DND-41 (cell line): ENCODE results near the gene KIRREL3.

Source experiments
- ATAC-seq: fragments of 200-7000 bp; cut with Tn5 transposase; 3 replicates; pipeline ENCODE4 v1.9.1; 2021; ENCODE audit warnings: low read depth; ENCODE audit not compliant: insufficient read depth
- DNase-seq: peaks from one replicate; pipeline ENCODE4 v3.0.0-alpha.2; 2020
- H2AFZ ChIP-seq: 2 replicates; pipeline ENCODE4 v1.6.0; 2012; ENCODE audit warnings: low read depth, low read length
- H3K27ac ChIP-seq: 2 replicates; pipeline ENCODE4 v1.5.1; 2012; ENCODE audit warnings: low read length, inconsistent platforms
- H3K27me3 ChIP-seq: fragments of 200-600 bp; sonication (generic); 2 replicates; pipeline ENCODE4 v1.6.0; 2012; ENCODE audit warnings: low read length, mild to moderate bottlenecking, inconsistent platforms; ENCODE audit not compliant: insufficient read depth, poor library complexity
- H3K36me3 ChIP-seq: 2 replicates; pipeline ENCODE4 v1.5.1; 2012; ENCODE audit warnings: low read length, inconsistent platforms; ENCODE audit not compliant: insufficient read depth
- H3K4me1 ChIP-seq: 2 replicates; pipeline ENCODE4 v1.5.1; 2012; ENCODE audit warnings: mild to moderate bottlenecking, low read length; ENCODE audit not compliant: insufficient read depth
- H3K4me2 ChIP-seq: 2 replicates; pipeline ENCODE4 v1.6.0; 2012; ENCODE audit warnings: mild to moderate bottlenecking, moderate library complexity, low read length, inconsistent platforms; ENCODE audit not compliant: insufficient read depth
- H3K4me3 ChIP-seq, 2 experiments: fragments of 200-600 bp in 1 of 2; shearing (Covaris generic) in 1 of 2; 2 replicates each; pipeline ENCODE4 v1.5.1; 2012 to 2016; ENCODE audit warnings: inconsistent platforms in 2 of 2, low read length in 2 of 2, mild to moderate bottlenecking in 2 of 2, low read depth in 1 of 2, moderate library complexity in 1 of 2
- H3K79me2 ChIP-seq: 2 replicates; pipeline ENCODE4 v1.6.0; 2012; ENCODE audit warnings: low read length, inconsistent platforms; ENCODE audit not compliant: insufficient read depth
- H3K9ac ChIP-seq: 2 replicates; pipeline ENCODE4 v1.6.0; 2012; ENCODE audit warnings: low read depth, mild to moderate bottlenecking, inconsistent platforms, low read length, moderate library complexity
- H3K9me3 ChIP-seq: 2 replicates; pipeline ENCODE4 v1.5.1; 2012; ENCODE audit warnings: low read length, moderate library complexity, mild to moderate bottlenecking, inconsistent platforms; ENCODE audit not compliant: insufficient read depth, severe bottlenecking
- H4K20me1 ChIP-seq: 2 replicates; pipeline ENCODE4 v1.6.0; 2012; ENCODE audit warnings: low read length; ENCODE audit not compliant: insufficient read depth
- EZH2 ChIP-seq: IDR thresholded peaks from 3 replicates; pipeline ENCODE4 v1.6.1; 2012; ENCODE audit warnings: borderline replicate concordance, low read depth, mild to moderate bottlenecking, moderate library complexity, low read length, inconsistent platforms; ENCODE audit not compliant: severe bottlenecking
- TF ChIP-seq, protein P1 (sequence below): IDR thresholded peaks from 2 replicates; pipeline ENCODE4 v1.5.1; 2012; ENCODE audit warnings: borderline replicate concordance, low read length, moderate library complexity, mild to moderate bottlenecking; ENCODE audit not compliant: poor library complexity, severe bottlenecking; ENCODE audit errors: extremely low read depth

The KIRREL3 gene

DNA sequence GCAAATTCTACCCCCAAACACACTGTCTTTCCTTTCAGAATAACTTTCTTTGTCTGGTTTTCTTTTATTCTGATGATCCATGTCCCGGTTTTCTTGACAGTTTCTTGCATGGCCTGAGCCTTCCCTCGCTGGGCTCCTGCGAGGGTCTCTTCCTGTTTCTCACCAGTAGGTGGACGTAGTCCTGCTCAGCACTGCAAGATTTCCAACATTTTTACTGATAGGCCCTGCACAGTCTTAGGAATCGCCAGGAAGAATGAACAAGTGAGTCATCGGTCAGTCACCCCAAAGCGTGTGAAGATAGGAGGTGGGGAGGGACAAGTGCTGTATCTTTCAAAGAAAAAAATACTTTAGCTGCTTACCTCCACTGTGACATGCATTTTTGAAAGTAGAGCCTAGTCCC lies 16.9 kb upstream of the KIRREL3 start:
- TF ChIP-seq EZH2 = no peak
- TF ChIP-seq, protein P1, sequence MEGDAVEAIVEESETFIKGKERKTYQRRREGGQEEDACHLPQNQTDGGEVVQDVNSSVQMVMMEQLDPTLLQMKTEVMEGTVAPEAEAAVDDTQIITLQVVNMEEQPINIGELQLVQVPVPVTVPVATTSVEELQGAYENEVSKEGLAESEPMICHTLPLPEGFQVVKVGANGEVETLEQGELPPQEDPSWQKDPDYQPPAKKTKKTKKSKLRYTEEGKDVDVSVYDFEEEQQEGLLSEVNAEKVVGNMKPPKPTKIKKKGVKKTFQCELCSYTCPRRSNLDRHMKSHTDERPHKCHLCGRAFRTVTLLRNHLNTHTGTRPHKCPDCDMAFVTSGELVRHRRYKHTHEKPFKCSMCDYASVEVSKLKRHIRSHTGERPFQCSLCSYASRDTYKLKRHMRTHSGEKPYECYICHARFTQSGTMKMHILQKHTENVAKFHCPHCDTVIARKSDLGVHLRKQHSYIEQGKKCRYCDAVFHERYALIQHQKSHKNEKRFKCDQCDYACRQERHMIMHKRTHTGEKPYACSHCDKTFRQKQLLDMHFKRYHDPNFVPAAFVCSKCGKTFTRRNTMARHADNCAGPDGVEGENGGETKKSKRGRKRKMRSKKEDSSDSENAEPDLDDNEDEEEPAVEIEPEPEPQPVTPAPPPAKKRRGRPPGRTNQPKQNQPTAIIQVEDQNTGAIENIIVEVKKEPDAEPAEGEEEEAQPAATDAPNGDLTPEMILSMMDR = no peak
- H3K79me2 ChIP-seq = no peaks in the 10 kb centered on the region
- H3K27me3 ChIP-seq = peaks cover 29% of the 10 kb centered on the region
- H3K4me2 ChIP-seq = no peak overlapping the region
- no peaks in the 10 kb centered on the region for H3K36me3 ChIP-seq
- H3K27ac ChIP-seq = no peak overlapping the region
- H3K9ac ChIP-seq = no peak overlapping the region
- H4K20me1 ChIP-seq = no peaks in the 10 kb centered on the region
- no peaks in the 10 kb centered on the region for H3K9me3 ChIP-seq
- H3K4me1 ChIP-seq = no peaks in the 10 kb centered on the region
- no peak overlapping the region for H3K4me3 ChIP-seq
- H2AFZ ChIP-seq = no peak overlapping the region
- DNase-seq (no peak), ATAC-seq (no peak)

DNA sequence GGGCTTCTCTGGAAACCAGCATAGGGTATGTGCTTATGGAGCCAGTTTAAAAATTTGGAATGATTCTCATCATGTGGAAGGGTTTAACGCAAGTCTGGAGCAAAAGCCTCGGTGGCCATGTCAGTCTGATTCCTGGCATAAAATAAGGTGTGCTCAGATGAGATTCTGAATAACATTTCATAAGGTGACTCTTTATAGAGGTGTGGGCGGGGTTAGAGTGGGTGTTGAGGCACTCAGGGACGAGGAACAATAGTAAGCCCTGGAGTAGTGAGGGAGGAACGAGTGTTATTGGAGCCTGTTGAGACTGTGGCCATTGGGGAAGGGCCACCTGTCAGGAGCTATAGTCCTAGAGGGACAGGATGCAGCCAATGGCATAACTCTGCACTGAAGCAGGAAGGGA lies 13.0 kb upstream of the KIRREL3 start:
- Histone ChIP-seq H3K9me3 (no peaks in the 10 kb centered on the region), H3K9ac (no peak overlapping the region), H3K4me2 (no peak overlapping the region), H3K27ac (no peak overlapping the region), H3K4me1 (no peaks in the 10 kb centered on the region), H3K27me3 (peaks cover 31% of the 10 kb centered on the region), H3K79me2 (no peaks in the 10 kb centered on the region), H2AFZ (no peak overlapping the region), H3K36me3 (no peaks in the 10 kb centered on the region), H3K4me3 (no peak overlapping the region), H4K20me1 (no peaks in the 10 kb centered on the region)
- no peak for ATAC-seq
- DNase-seq = no peak
- no peak for TF ChIP-seq EZH2
- TF ChIP-seq, protein P1 = no peak

DNA sequence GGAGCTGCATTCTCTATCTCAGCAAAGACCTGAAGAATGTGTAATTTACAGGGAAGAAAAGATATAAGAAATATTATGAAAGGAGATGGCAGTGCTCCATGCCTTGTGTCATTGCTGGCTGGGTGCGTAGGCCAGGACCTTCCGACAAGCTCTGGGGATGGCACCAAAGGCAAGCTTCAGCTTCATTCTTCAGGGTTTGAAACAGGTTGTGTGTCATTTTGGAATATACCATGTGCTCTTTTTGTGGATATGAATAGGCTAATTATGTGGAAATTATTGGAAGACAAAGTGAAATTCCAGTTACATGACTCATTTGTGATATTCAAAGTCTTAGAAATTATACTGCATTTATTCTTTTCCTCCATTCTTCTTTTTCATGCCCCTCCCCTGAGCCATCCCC lies 5.7 kb upstream of the KIRREL3 start:
- Histone ChIP-seq H3K4me1 (no peaks in the 10 kb centered on the region), H3K9ac (no peak overlapping the region), H3K27me3 (no peaks in the 10 kb centered on the region), H3K27ac (no peak overlapping the region), H3K36me3 (no peaks in the 10 kb centered on the region), H3K9me3 (no peaks in the 10 kb centered on the region), H3K4me3 (no peak overlapping the region), H3K4me2 (no peak overlapping the region), H4K20me1 (no peaks in the 10 kb centered on the region), H3K79me2 (no peaks in the 10 kb centered on the region), H2AFZ (no peak overlapping the region)
- no peak for DNase-seq
- ATAC-seq = no peak
- TF ChIP-seq EZH2 = no peak
- TF ChIP-seq, protein P1 = no peak

DNA sequence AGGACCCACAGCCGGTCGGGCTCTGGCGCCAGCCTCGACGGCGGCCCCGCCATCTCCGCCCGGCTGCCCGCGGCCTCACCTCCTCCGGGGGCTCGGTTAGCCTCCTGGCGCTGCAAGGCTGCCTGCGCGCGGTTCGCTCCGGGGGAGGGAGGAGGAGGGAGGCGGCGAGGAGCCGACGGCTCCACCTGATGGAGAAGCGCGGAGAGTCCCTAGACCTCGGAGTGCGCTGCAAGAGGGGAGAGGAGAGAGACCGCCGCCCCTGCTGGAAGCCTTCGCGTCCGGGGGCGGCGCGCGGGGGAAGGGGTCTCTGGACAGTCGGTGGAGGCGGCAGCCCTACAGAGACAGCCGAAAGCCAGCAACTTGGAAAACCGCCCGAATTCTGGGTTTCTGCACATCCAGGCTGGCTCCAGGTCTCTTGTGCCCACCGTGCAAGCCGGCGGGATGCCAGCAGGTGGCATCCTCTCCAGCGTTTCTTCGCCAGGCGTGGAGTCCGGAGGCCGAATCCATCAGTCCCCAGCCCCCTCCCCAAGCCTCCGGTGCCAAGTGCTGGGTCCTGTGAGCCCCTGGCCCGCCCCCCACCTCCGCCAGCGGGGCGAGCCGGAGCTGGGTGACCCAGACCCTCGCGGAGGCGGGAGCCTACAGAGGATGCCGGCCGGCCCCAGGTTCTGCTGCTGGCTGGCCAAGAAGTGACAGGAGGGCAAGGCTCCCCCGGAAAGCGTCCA lies 2.9 kb upstream of the KIRREL3 start:
- Histone ChIP-seq H3K9me3 (no peaks in the 10 kb centered on the region), H3K36me3 (no peaks in the 10 kb centered on the region), H3K4me1 (no peaks in the 10 kb centered on the region), H4K20me1 (0 out of 2 replicates have a peak, but pooled peaks cover 3% of the 10 kb centered on the region), H3K79me2 (no peaks in the 10 kb centered on the region), H2AFZ (no peak overlapping the region), H3K4me2 (no peak overlapping the region), H3K9ac (no peak overlapping the region), H3K27me3 (peaks cover 15% of the 10 kb centered on the region), H3K4me3 (no peak overlapping the region), H3K27ac (no peak overlapping the region)
- TF ChIP-seq, protein P1 = peak; percentile 22
- TF ChIP-seq EZH2 = no peak
- no peak for DNase-seq
- ATAC-seq = no peak
